ENCODE results near the gene PRKG1. TPM values are rescaled to one million over a fixed set of nuclear protein-coding genes. Genes with fewer than 3 reads are reported as not detected.
"Not testable (repeated sequence)": the region's sequence is repeated elsewhere in the genome, so short reads cannot be mapped to it uniquely, and the experiment has no call there.

Gene PRKG1
- total RNA-seq, 1 donor, result 19.5 TPM

DNA sequence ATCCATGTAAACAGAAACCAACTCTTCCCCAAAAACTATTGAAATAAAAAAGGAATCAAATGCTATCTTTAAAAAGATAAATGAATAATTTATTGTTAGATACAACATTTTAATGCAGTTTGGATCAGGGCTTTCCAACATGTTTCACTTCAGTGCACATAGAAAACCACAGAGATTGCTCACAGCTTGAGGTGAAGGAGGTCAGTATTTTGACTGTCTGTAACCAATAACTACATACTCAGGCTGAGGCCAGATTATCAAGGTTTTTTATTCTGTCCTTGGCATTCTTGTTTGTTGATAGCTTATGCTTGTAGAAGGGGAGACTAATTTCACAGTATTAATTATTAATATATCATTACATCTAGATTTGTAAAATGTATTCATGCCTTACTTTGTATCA lies 195.5 kb downstream of the PRKG1 start:
- TF ChIP-seq, protein P1, sequence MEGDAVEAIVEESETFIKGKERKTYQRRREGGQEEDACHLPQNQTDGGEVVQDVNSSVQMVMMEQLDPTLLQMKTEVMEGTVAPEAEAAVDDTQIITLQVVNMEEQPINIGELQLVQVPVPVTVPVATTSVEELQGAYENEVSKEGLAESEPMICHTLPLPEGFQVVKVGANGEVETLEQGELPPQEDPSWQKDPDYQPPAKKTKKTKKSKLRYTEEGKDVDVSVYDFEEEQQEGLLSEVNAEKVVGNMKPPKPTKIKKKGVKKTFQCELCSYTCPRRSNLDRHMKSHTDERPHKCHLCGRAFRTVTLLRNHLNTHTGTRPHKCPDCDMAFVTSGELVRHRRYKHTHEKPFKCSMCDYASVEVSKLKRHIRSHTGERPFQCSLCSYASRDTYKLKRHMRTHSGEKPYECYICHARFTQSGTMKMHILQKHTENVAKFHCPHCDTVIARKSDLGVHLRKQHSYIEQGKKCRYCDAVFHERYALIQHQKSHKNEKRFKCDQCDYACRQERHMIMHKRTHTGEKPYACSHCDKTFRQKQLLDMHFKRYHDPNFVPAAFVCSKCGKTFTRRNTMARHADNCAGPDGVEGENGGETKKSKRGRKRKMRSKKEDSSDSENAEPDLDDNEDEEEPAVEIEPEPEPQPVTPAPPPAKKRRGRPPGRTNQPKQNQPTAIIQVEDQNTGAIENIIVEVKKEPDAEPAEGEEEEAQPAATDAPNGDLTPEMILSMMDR (IDR thresholded peaks at IDR 0.05; ENCODE audit: extremely low read depth, low read depth, low read length), result no peak
- H3K9me3 ChIP-seq (ENCODE audit: low read depth, low read length), result no peaks in the 10 kb centered on the region
- H3K4me3 ChIP-seq (ENCODE audit: insufficient read depth, low read length), result no peak overlapping the region
- H2AFZ ChIP-seq (ENCODE audit: low read length), result no peak overlapping the region
- no peaks in the 10 kb centered on the region for H4K20me1 ChIP-seq (ENCODE audit: insufficient read depth, low read length)
- no peaks in the 10 kb centered on the region for H3K36me3 ChIP-seq (ENCODE audit: insufficient read depth, low read length)
- no peak for DNase-seq (ENCODE audit: insufficient read length, low spot score, missing footprints)
- H3K4me1 ChIP-seq (ENCODE audit: insufficient read depth, low read length), result no peaks in the 10 kb centered on the region
- no peak overlapping the region for H3K27ac ChIP-seq (ENCODE audit: low read depth, low read length)
- H3K27me3 ChIP-seq (ENCODE audit: insufficient read depth, low read length), result no peaks in the 10 kb centered on the region
- H3K79me2 ChIP-seq (ENCODE audit: insufficient read depth, low read length), result no peaks in the 10 kb centered on the region
- H3K4me2 ChIP-seq (ENCODE audit: insufficient read depth, low read length), result no peak overlapping the region

DNA sequence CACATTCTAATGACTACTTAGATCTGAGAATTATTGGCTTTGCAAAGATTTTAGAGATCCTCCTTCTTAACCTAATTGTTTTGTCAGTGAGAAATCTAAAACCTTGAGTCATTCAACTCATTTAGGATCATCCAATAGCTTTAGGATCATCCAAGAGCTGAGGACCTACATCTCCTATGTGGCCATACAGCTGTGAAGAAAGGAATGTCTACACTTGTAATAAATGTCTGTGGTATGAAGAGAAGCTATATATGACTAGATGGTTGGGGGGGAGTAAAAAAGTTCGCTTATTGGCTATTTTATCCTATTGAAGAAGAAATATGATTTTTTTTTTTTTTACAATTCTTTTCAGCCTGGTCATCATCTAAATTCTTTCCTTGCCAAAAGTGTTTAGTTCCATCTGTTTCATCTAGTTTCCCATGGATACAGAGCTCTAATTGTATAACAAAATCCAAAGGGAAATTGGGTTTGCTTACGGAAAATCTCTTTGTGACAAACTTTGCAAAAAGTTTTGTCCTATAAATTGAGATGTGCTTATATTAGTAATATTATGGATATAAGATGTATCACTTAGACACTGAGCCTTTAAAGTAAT lies 196.7 kb downstream of the PRKG1 start:
- TF ChIP-seq, protein P1 (IDR thresholded peaks at IDR 0.05; ENCODE audit: extremely low read depth, low read depth, low read length), result no peak
- peak; percentile 14 for DNase-seq (ENCODE audit: insufficient read length, low spot score, missing footprints)
- no peak overlapping the region for H3K27ac ChIP-seq (ENCODE audit: low read depth, low read length)
- no peak overlapping the region for H3K4me3 ChIP-seq (ENCODE audit: insufficient read depth, low read length)
- no peaks in the 10 kb centered on the region for H4K20me1 ChIP-seq (ENCODE audit: insufficient read depth, low read length)
- no peaks in the 10 kb centered on the region for H3K27me3 ChIP-seq (ENCODE audit: insufficient read depth, low read length)
- no peak overlapping the region for H3K4me2 ChIP-seq (ENCODE audit: insufficient read depth, low read length)
- H3K36me3 ChIP-seq (ENCODE audit: insufficient read depth, low read length), result no peaks in the 10 kb centered on the region
- H3K9me3 ChIP-seq (ENCODE audit: low read depth, low read length), result no peaks in the 10 kb centered on the region
- H2AFZ ChIP-seq (ENCODE audit: low read length), result no peak overlapping the region
- no peaks in the 10 kb centered on the region for H3K79me2 ChIP-seq (ENCODE audit: insufficient read depth, low read length)
- H3K4me1 ChIP-seq (ENCODE audit: insufficient read depth, low read length), result no peaks in the 10 kb centered on the region

DNA sequence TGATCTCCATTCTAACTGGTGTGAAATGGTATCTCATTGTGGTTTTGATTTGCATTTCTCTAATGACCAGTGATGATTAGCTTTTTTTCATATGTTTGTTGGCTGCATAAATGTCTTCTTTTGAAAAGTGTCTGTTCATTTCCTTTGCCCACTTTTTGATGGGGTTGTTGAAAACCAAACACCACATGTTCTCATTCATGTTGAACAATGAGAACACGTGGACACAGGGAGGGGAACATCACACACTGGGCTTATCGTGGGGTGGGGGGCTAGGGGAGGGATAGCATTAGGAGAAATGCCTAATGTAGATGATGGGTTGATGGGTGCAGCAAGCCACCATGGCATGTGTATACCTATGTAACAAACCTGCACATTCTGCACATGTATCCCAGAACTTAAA lies 197.8 kb downstream of the PRKG1 start:
- H3K4me3 ChIP-seq (ENCODE audit: insufficient read depth, low read length); H2AFZ ChIP-seq (ENCODE audit: low read length); H3K4me1 ChIP-seq (ENCODE audit: insufficient read depth, low read length); H3K36me3 ChIP-seq (ENCODE audit: insufficient read depth, low read length); DNase-seq (ENCODE audit: insufficient read length, low spot score, missing footprints); H3K9me3 ChIP-seq (ENCODE audit: low read depth, low read length); H3K27me3 ChIP-seq (ENCODE audit: insufficient read depth, low read length); H4K20me1 ChIP-seq (ENCODE audit: insufficient read depth, low read length); H3K4me2 ChIP-seq (ENCODE audit: insufficient read depth, low read length); H3K27ac ChIP-seq (ENCODE audit: low read depth, low read length); H3K79me2 ChIP-seq (ENCODE audit: insufficient read depth, low read length): not testable (repeated sequence)

DNA sequence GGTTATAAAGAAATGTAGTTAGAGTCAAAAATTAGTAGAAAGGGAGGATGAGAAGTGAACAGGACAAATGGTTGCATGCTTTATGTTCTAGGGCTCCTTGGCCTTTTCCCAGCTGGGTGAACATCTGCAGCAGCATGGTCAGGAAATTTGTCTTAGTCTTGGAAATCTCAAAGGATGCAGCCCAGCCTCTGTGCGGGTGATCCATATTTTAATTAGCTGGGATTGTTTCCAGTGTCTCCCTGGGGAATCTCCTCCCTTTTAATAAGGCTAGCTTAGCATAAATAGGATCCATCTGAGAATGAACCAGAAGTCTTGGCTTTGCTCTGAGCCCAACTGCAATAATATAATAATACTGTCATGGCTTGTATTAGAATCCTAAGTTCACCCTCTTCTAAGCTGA lies 198.3 kb downstream of the PRKG1 start:
- Histone ChIP-seq H4K20me1 (ENCODE audit: insufficient read depth, low read length) (no peaks in the 10 kb centered on the region), H3K27me3 (ENCODE audit: insufficient read depth, low read length) (no peaks in the 10 kb centered on the region), H3K9me3 (ENCODE audit: low read depth, low read length) (no peaks in the 10 kb centered on the region), H3K36me3 (ENCODE audit: insufficient read depth, low read length) (no peaks in the 10 kb centered on the region), H3K4me2 (ENCODE audit: insufficient read depth, low read length) (no peak overlapping the region), H3K4me1 (ENCODE audit: insufficient read depth, low read length) (no peaks in the 10 kb centered on the region), H3K4me3 (ENCODE audit: insufficient read depth, low read length) (no peak overlapping the region), H2AFZ (ENCODE audit: low read length) (no peak overlapping the region), H3K27ac (ENCODE audit: low read depth, low read length) (no peak overlapping the region), H3K79me2 (ENCODE audit: insufficient read depth, low read length) (no peaks in the 10 kb centered on the region)
- DNase-seq (ENCODE audit: insufficient read length, low spot score, missing footprints), result no peak
- TF ChIP-seq, protein P1 (IDR thresholded peaks at IDR 0.05; ENCODE audit: extremely low read depth, low read depth, low read length), result no peak
